ENCODE measurements around the gene NAA60. TPM values are rescaled to one million over a fixed set of nuclear protein-coding genes. Genes with fewer than 3 reads are reported as not detected.
A peak's percentile ranks its signal among the peaks of the same experiment; 100 is the strongest.

Gene NAA60
- total and polyA plus RNA-seq, 9 of the 15 experiments (the other 6 are each of a cell fraction or from before 2014, with no cell fraction given): 2.1 to 49.4 (median 10.3) TPM

GRCh38 chr16:3508736-3509135 is 65.3 kb downstream of the NAA60 start:
- Histone ChIP-seq H2AFZ (ENCODE audit: low read depth, low read length) (no peak overlapping the region), H3K79me2 (ENCODE audit: control insufficient read depth, insufficient read depth, low read length) (no peaks in the 10 kb centered on the region), H3K9me1 (ENCODE audit: control insufficient read depth, insufficient read depth, low read length) (peaks cover 2% of the 10 kb centered on the region), H3K9me3 (replicated peaks; ENCODE audit: control insufficient read depth, insufficient read depth, low read depth, low read length) (no peaks in the 10 kb centered on the region), H3K4me3 (no peak overlapping the region), H3K4me1 (replicated peaks in 1 of 2; ENCODE audit: control insufficient read depth in 2 of 2, insufficient read depth in 2 of 2, low read length in 2 of 2) (peaks cover 0 to 7% of the 10 kb centered on the region in 2 experiments; a peak in 3 of 5 replicates), H3K27me3 (ENCODE audit: control insufficient read depth in 2 of 2, insufficient read depth in 2 of 2, low read length in 2 of 2) (no peaks in the 10 kb centered on the region), H3K9ac (ENCODE audit: insufficient read depth in 1 of 2, low read depth in 2 of 2, low read length in 2 of 2) (no peak overlapping the region), H3K36me3 (ENCODE audit: control insufficient read depth, insufficient read depth, low read length) (no peaks in the 10 kb centered on the region), H4K20me1 (replicated peaks; ENCODE audit: control insufficient read depth, insufficient read depth, low read length) (no peaks in the 10 kb centered on the region), H3K4me2 (ENCODE audit: insufficient read depth, low read length) (no peak overlapping the region), H3K27ac (ENCODE audit: extremely low read depth, low read depth, low read length) (no peak overlapping the region)
- no TSS peak for BruUV-seq (replicated peaks)
- in situ Hi-C loops (cut with MboI) (no loop called here), intact Hi-C loops (cut with micrococcal nuclease) (loop anchor here (10.0 kb wide), 1 partner anchor 324 kb away; the partner anchor contains the start of gene OR1F1)
- no peak for ATAC-seq
- DNase-seq (ENCODE audit: extremely low read depth in 1 of 4, low spot score in 3 of 4): no peak
- no peak for FAIRE-seq
- TF ChIP-seq THAP7 (CRISPR knock-in tag; IDR thresholded peaks at IDR 0.05) (no peak), FOSL1 (tag; conservative IDR thresholded peaks at IDR 0.05) (peak; percentile 74)
- ChIA-PET POLR2A (interaction anchor here (0.9 kb wide), 1 partner anchor 11 kb away, joined by 3 read pairs; no protein-coding TSS in a partner anchor), CTCF (ENCODE audit: low intra/inter-chr PET ratio) (no interaction called here)
- 48% methylated on average over 5 of the region's 7 CpGs for WGBS (ENCODE audit: insufficient coverage, low coverage, missing lambda C conversion rate)

GRCh38 chr16:3509470-3509928 is 66.0 kb downstream of the NAA60 start:
- Histone ChIP-seq H3K4me1 (replicated peaks in 1 of 2; ENCODE audit: control insufficient read depth in 2 of 2, insufficient read depth in 2 of 2, low read length in 2 of 2) (peaks cover 2 to 7% of the 10 kb centered on the region in 2 experiments; a peak in 4 of 5 replicates), H3K27me3 (ENCODE audit: control insufficient read depth in 2 of 2, insufficient read depth in 2 of 2, low read length in 2 of 2) (no peaks in the 10 kb centered on the region), H3K79me2 (ENCODE audit: control insufficient read depth, insufficient read depth, low read length) (no peaks in the 10 kb centered on the region), H3K27ac (ENCODE audit: extremely low read depth, low read depth, low read length) (no peak overlapping the region), H3K4me3 (no peak overlapping the region), H3K9me3 (replicated peaks; ENCODE audit: control insufficient read depth, insufficient read depth, low read depth, low read length) (no peaks in the 10 kb centered on the region), H3K9ac (ENCODE audit: insufficient read depth in 1 of 2, low read depth in 2 of 2, low read length in 2 of 2) (peak overlapping the region in 1 of 2 experiments; percentile 55; a peak in 2 of 4 replicates), H2AFZ (ENCODE audit: low read depth, low read length) (no peak overlapping the region), H3K36me3 (ENCODE audit: control insufficient read depth, insufficient read depth, low read length) (no peaks in the 10 kb centered on the region), H3K9me1 (ENCODE audit: control insufficient read depth, insufficient read depth, low read length) (peaks cover 2% of the 10 kb centered on the region), H3K4me2 (ENCODE audit: insufficient read depth, low read length) (no peak overlapping the region), H4K20me1 (replicated peaks; ENCODE audit: control insufficient read depth, insufficient read depth, low read length) (no peaks in the 10 kb centered on the region)
- TF ChIP-seq CBX2 (IDR thresholded peaks at IDR 0.05; ENCODE audit: insufficient read depth, low read length, poor library complexity, severe bottlenecking): no peak
- TF ChIP-seq BRF2 (IDR thresholded peaks at IDR 0.05; ENCODE audit: borderline replicate concordance, insufficient read depth, insufficient read length): no peak
- BruUV-seq (replicated peaks): no TSS peak
- intact Hi-C loops (cut with micrococcal nuclease) (loop anchor here (10.0 kb wide), 1 partner anchor 325 kb away; the partner anchor contains the start of gene OR1F1), in situ Hi-C loops (cut with MboI) (no loop called here)
- ATAC-seq (no peak), DNase-seq (ENCODE audit: extremely low read depth in 1 of 4, low spot score in 3 of 4) (peak in 1 of 4 experiments; percentile 12), FAIRE-seq (no peak)
- CTCF ChIA-PET (ENCODE audit: low intra/inter-chr PET ratio): no interaction called here
- WGBS (ENCODE audit: insufficient coverage, low coverage, missing lambda C conversion rate): 63% methylated on average over 13 of the region's 13 CpGs
- POLR2A ChIA-PET: interaction anchor here (0.9 kb wide), 1 partner anchor 12 kb away, joined by 3 read pairs; no protein-coding TSS in a partner anchor
